GM12878 (cell line): ENCODE results near the gene BAZ1B. TPM values are rescaled to one million over a fixed set of nuclear protein-coding genes. Genes with fewer than 3 reads are reported as not detected.

Experiments used
- ATAC-seq: fragments of 200-7000 bp; cut with Tn5 transposase; 3 replicates; pipeline ENCODE4 v1.9.1; 2020; ENCODE audit warnings: mild to moderate bottlenecking, moderate library complexity
- BruUV-seq: library from RNA; stranded (reverse); fragments of 400-500 nt; replicated peaks from 2 replicates; lab custom pipeline; 2021; lab: Mats Ljungman, UMichigan
- CTCF ChIA-PET: fragments of 300-600 bp; sonication (Branson Sonifier 250); formaldehyde crosslinking; extraction: SDS; loops from one replicate; lab custom pipeline; 2021; ENCODE audit warnings: inconsistent platforms; lab: Yijun Ruan, JAX
- POLR2A ChIA-PET: fragments of 350-600 bp; formaldehyde crosslinking; extraction: SDS; loops from one replicate; lab custom pipeline; 2021; ENCODE audit warnings: inconsistent platforms; lab: Charles Lee
- RAD21 ChIA-PET: fragments of 300-600 bp; sonication (Branson Sonifier 250); formaldehyde crosslinking; loops from one replicate; lab custom pipeline; 2023; ENCODE audit warnings: antibody characterized with exemption; ENCODE audit not compliant: unreplicated experiment; lab: Charles Lee
- SMC1A ChIA-PET: fragments of 300-600 bp; sonication (Branson Sonifier 250); formaldehyde crosslinking; loops from one replicate; lab custom pipeline; 2023; ENCODE audit not compliant: unreplicated experiment, uncharacterized antibody; lab: Charles Lee
- DNase-seq: peaks from one replicate; pipeline ENCODE4 v3.0.0-alpha.2; 2011; ENCODE audit warnings: low read depth, low spot score
- FAIRE-seq: peaks from 3 replicates; lab custom pipeline; 2011; peaks lifted over from hg19 to GRCh38; lab: Jason Lieb, UNC
- H2AFZ ChIP-seq: 2 replicates; pipeline ENCODE4 v1.6.0; 2011; ENCODE audit warnings: low read depth, low read length, control low read depth; ENCODE audit not compliant: control insufficient read depth
- H3K27ac ChIP-seq: 2 replicates; pipeline ENCODE4 v1.5.1; 2011; ENCODE audit warnings: control low read depth; ENCODE audit not compliant: control insufficient read depth, insufficient read depth
- H3K27me3 ChIP-seq, 2 experiments: replicated peaks in 1 of 2; 2 replicates each; pipeline versions ENCODE4 v1.6.0 to v1.6.1; 2011; ENCODE audit warnings: low read length in 1 of 2; ENCODE audit not compliant: control insufficient read depth in 2 of 2, insufficient read depth in 2 of 2
- H3K36me3 ChIP-seq, 2 experiments: 2 replicates each; pipeline ENCODE4 v1.5.1; 2011; ENCODE audit warnings: low read length in 1 of 2; ENCODE audit not compliant: control insufficient read depth in 2 of 2, insufficient read depth in 2 of 2
- H3K4me1 ChIP-seq: 2 replicates; pipeline ENCODE4 v1.6.1; 2011; ENCODE audit warnings: mild to moderate bottlenecking, low read length, moderate library complexity, mixed read lengths; ENCODE audit not compliant: control insufficient read depth, insufficient read depth
- H3K4me2 ChIP-seq: 2 replicates; pipeline ENCODE4 v1.6.0; 2011; ENCODE audit warnings: control low read depth; ENCODE audit not compliant: control insufficient read depth, insufficient read depth
- H3K4me3 ChIP-seq: fragments of 200-600 bp; sonication (generic); 2 replicates; pipeline ENCODE4 v1.5.1; 2016
- H3K79me2 ChIP-seq: 2 replicates; pipeline ENCODE4 v1.6.0; 2011; ENCODE audit warnings: low read length; ENCODE audit not compliant: control insufficient read depth, insufficient read depth
- H3K9ac ChIP-seq: 2 replicates; pipeline ENCODE4 v1.8.0; 2011; ENCODE audit warnings: low read length, control low read depth, mixed read lengths; ENCODE audit not compliant: control insufficient read depth, insufficient read depth
- H3K9me3 ChIP-seq: replicated peaks from 3 replicates; pipeline ENCODE4 v1.5.1; 2011; ENCODE audit warnings: mild to moderate bottlenecking, low read length; ENCODE audit not compliant: control insufficient read depth, insufficient read depth
- H4K20me1 ChIP-seq: 2 replicates; pipeline ENCODE4 v1.6.0; 2011; ENCODE audit not compliant: control insufficient read depth, insufficient read depth
- BACH1 ChIP-seq: fragments of 450-650 bp; IDR thresholded peaks from 2 replicates; pipeline ENCODE4 v1.6.1; 2017; ENCODE audit warnings: mild to moderate bottlenecking, borderline replicate concordance
- BMI1 ChIP-seq: fragments of 450-650 bp; IDR thresholded peaks from 2 replicates; pipeline ENCODE4 v1.6.1; 2016; ENCODE audit warnings: mild to moderate bottlenecking, moderate library complexity, borderline replicate concordance
- BRCA1 ChIP-seq: IDR thresholded peaks from 2 replicates; pipeline ENCODE4 v1.6.1; 2011; ENCODE audit warnings: low read depth, low read length, improper control_type of control experiment
- CHD1 ChIP-seq: IDR thresholded peaks from 2 replicates; pipeline ENCODE4 v1.6.1; 2012; ENCODE audit warnings: low read depth, low read length, improper control_type of control experiment
- EZH2 ChIP-seq: IDR thresholded peaks from 2 replicates; pipeline ENCODE4 v1.6.1; 2012; ENCODE audit warnings: low read depth, mild to moderate bottlenecking, control low read depth, inconsistent platforms, low read length, borderline replicate concordance; ENCODE audit not compliant: control insufficient read depth
- HDAC2 ChIP-seq: fragments of 200-600 bp; sonication (generic); IDR thresholded peaks from 2 replicates; pipeline ENCODE4 v1.6.1; 2017
- NFYA ChIP-seq: IDR thresholded peaks from 2 replicates; pipeline ENCODE4 v1.6.1; 2011; ENCODE audit warnings: low read depth, mild to moderate bottlenecking, low read length, improper control_type of control experiment, borderline replicate concordance
- NFYB ChIP-seq: IDR thresholded peaks from 2 replicates; pipeline ENCODE4 v1.6.1; 2011; ENCODE audit warnings: low read depth, mild to moderate bottlenecking, low read length, improper control_type of control experiment, moderate library complexity; ENCODE audit not compliant: insufficient read depth
- SMAD1 ChIP-seq: fragments of 450-650 bp; IDR thresholded peaks from 2 replicates; pipeline ENCODE4 v1.6.1; 2018; ENCODE audit warnings: mild to moderate bottlenecking, low read depth; ENCODE audit not compliant: partially characterized antibody
- SMAD5 ChIP-seq: IDR thresholded peaks from 2 replicates; pipeline ENCODE4 v1.6.1; 2016; ENCODE audit warnings: antibody characterized with exemption, low read depth
- SMARCA5 ChIP-seq: fragments of 450-650 bp; IDR thresholded peaks from 2 replicates; pipeline ENCODE4 v1.6.1; 2017; ENCODE audit warnings: mild to moderate bottlenecking
- ZNF207 ChIP-seq: fragments of 450-650 bp; IDR thresholded peaks from 2 replicates; pipeline ENCODE4 v1.6.1; 2014; ENCODE audit warnings: antibody characterized with exemption, mild to moderate bottlenecking, borderline replicate concordance
- WGBS: methylation state at CpG from one replicate; pipeline ENCODE4 v1.1.6; 2016; ENCODE audit warnings: low lambda C conversion rate; ENCODE audit not compliant: insufficient replicate concordance, insufficient coverage; ENCODE audit errors: missing lambda C conversion rate; 5-methylcytosine and 5-hydroxymethylcytosine counted together
- in situ Hi-C: fragments of 300-500 bp; cut with MboI; formaldehyde crosslinking; loops from 9 replicates; pipeline ENCODE4 v1.14.3; 2018; ENCODE audit warnings: mixed read lengths
- intact Hi-C: fragments of 100-400 bp; cut with micrococcal nuclease; formaldehyde crosslinking; loops from one replicate; pipeline ENCODE4 v1.14.2; 2022; ENCODE audit not compliant: unreplicated experiment
- polyA plus RNA-seq, 11 experiments: library from polyadenylated mRNA; depleted of rRNA in 4 of 11; unstranded in 6 of 11; stranded (reverse) in 5 of 11; fragments of >200 nt; fragmentation: Nextera tagmentation in 4 of 11; fragmentation: Illumina TruSeq in 1 of 11; extraction: Ambion mirVana in 4 of 11; extraction: Trizol in 1 of 11; gene quantifications; 1 replicate in 1 of 11; 2 replicates in 10 of 11; pipeline versions ENCODE4 v1.2.1 to v1.2.3, GENCODE V29; 2011 to 2016; ENCODE audit warnings: inconsistent platforms in 2 of 11, missing spikeins in 2 of 11, low read depth in 1 of 11
- total RNA-seq, 4 experiments: library from RNA; depleted of rRNA in 3 of 4; stranded (reverse); fragments of >200 nt in 3 of 4; fragmentation: Illumina TruSeq in 1 of 4; extraction: Trizol in 1 of 4; gene quantifications; 2 replicates each; pipeline versions ENCODE4 v1.2.1 to v1.2.3, GENCODE V29; 2013 to 2021
- TF ChIP-seq, protein P1 (sequence below): fragments of 450-650 bp; formaldehyde crosslinking; IDR thresholded peaks from 2 replicates; pipeline ENCODE4 v1.5.0; 2022; ENCODE audit warnings: mild to moderate bottlenecking, missing genetic modification characterization
- TF ChIP-seq, protein P2 (sequence below): fragments of 450-650 bp; IDR thresholded peaks from 2 replicates; pipeline ENCODE4 v1.6.1; 2017; ENCODE audit warnings: mild to moderate bottlenecking, moderate library complexity
- TF ChIP-seq, protein P3 (sequence below): IDR thresholded peaks from 2 replicates; pipeline ENCODE4 v1.6.1; 2012; ENCODE audit warnings: low read depth, low read length, improper control_type of control experiment

Gene BAZ1B
- total and polyA plus RNA-seq, 10 of the 15 experiments (the other 5 are each of a cell fraction or from before 2014, with no cell fraction given): 14.0 to 77.4 (median 36.2) TPM

DNA sequence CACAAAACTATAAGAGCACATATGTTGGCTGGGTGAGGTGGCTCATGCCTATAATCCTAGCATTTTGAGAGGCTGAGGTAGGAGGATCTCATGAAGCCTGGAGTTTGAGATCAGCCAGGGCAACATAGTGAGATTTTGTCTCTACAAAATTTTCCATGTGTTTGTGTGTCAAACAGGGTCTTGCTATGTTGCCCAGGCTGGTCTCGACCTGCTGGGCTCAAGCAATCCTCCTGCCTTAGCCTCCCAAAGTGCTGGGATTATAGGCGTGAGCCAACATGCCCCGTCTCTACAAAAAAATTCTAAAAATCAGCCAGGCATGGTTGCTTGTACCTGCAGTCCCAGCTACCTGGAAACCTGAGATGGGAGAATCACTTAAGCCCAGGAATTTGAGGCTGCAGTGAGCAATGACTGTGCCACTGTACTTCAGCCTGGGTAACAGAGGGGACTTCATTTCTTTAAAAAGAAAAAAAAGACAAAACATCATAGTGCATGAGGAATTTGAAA, 60.3 kb downstream of the BAZ1B start (continued):
- no peak for TF ChIP-seq BMI1
- no peak for TF ChIP-seq CHD1

GRCh38 chr7:73454424-73454823, 67.7 kb downstream of the BAZ1B start:
- ChIA-PET RAD21 (no interaction called here), SMC1A (no interaction called here), CTCF (interaction anchor here (0.7 kb wide), 1 partner anchor 13 kb away, joined by 3 read pairs; no protein-coding TSS in a partner anchor), POLR2A (interaction anchor here (0.5 to 0.8 kb wide), 2 partner anchors 26 to 48 kb away, joined by 3 to 5 read pairs; no protein-coding TSS in a partner anchor)
- no peaks in the 10 kb centered on the region for H3K9me3 ChIP-seq
- no peak for TF ChIP-seq SMARCA5
- TF ChIP-seq EZH2: no peak
- TF ChIP-seq HDAC2: no peak
- TF ChIP-seq, protein P1, sequence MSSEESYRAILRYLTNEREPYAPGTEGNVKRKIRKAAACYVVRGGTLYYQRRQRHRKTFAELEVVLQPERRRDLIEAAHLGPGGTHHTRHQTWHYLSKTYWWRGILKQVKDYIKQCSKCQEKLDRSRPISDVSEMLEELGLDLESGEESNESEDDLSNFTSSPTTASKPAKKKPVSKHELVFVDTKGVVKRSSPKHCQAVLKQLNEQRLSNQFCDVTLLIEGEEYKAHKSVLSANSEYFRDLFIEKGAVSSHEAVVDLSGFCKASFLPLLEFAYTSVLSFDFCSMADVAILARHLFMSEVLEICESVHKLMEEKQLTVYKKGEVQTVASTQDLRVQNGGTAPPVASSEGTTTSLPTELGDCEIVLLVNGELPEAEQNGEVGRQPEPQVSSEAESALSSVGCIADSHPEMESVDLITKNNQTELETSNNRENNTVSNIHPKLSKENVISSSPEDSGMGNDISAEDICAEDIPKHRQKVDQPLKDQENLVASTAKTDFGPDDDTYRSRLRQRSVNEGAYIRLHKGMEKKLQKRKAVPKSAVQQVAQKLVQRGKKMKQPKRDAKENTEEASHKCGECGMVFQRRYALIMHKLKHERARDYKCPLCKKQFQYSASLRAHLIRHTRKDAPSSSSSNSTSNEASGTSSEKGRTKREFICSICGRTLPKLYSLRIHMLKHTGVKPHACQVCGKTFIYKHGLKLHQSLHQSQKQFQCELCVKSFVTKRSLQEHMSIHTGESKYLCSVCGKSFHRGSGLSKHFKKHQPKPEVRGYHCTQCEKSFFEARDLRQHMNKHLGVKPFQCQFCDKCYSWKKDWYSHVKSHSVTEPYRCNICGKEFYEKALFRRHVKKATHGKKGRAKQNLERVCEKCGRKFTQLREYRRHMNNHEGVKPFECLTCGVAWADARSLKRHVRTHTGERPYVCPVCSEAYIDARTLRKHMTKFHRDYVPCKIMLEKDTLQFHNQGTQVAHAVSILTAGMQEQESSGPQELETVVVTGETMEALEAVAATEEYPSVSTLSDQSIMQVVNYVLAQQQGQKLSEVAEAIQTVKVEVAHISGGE (CRISPR knock-in tag): no peak
- no peak for TF ChIP-seq NFYB
- TF ChIP-seq BACH1: no peak
- no peak for TF ChIP-seq ZNF207
- TF ChIP-seq, protein P2, sequence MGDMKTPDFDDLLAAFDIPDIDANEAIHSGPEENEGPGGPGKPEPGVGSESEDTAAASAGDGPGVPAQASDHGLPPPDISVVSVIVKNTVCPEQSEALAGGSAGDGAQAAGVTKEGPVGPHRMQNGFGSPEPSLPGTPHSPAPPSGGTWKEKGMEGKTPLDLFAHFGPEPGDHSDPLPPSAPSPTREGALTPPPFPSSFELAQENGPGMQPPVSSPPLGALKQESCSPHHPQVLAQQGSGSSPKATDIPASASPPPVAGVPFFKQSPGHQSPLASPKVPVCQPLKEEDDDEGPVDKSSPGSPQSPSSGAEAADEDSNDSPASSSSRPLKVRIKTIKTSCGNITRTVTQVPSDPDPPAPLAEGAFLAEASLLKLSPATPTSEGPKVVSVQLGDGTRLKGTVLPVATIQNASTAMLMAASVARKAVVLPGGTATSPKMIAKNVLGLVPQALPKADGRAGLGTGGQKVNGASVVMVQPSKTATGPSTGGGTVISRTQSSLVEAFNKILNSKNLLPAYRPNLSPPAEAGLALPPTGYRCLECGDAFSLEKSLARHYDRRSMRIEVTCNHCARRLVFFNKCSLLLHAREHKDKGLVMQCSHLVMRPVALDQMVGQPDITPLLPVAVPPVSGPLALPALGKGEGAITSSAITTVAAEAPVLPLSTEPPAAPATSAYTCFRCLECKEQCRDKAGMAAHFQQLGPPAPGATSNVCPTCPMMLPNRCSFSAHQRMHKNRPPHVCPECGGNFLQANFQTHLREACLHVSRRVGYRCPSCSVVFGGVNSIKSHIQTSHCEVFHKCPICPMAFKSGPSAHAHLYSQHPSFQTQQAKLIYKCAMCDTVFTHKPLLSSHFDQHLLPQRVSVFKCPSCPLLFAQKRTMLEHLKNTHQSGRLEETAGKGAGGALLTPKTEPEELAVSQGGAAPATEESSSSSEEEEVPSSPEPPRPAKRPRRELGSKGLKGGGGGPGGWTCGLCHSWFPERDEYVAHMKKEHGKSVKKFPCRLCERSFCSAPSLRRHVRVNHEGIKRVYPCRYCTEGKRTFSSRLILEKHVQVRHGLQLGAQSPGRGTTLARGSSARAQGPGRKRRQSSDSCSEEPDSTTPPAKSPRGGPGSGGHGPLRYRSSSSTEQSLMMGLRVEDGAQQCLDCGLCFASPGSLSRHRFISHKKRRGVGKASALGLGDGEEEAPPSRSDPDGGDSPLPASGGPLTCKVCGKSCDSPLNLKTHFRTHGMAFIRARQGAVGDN: no peak
- no peak for TF ChIP-seq NFYA
- no peak for TF ChIP-seq SMAD1
- no peak for TF ChIP-seq SMAD5
- no peak for TF ChIP-seq BRCA1
- TF ChIP-seq, protein P3, sequence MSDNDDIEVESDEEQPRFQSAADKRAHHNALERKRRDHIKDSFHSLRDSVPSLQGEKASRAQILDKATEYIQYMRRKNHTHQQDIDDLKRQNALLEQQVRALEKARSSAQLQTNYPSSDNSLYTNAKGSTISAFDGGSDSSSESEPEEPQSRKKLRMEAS: no peak
- H3K4me2 ChIP-seq: no peak overlapping the region
- no peaks in the 10 kb centered on the region for H4K20me1 ChIP-seq
- no peak overlapping the region for H2AFZ ChIP-seq
- DNase-seq (no peak), ATAC-seq (no peak), FAIRE-seq (no peak)
- in situ Hi-C loops (no loop called here), intact Hi-C loops (no loop called here)
- H3K27me3 ChIP-seq: no peaks in the 10 kb centered on the region
- H3K9ac ChIP-seq: no peak overlapping the region
- H3K4me3 ChIP-seq: no peak overlapping the region
- H3K36me3 ChIP-seq: peaks cover 17 to 37% of the 10 kb centered on the region in 2 experiments
- no TSS peak for BruUV-seq
- no peaks in the 10 kb centered on the region for H3K79me2 ChIP-seq
- 71% methylated on average over 3 of the region's 3 CpGs for WGBS
- no peaks in the 10 kb centered on the region for H3K4me1 ChIP-seq
- no peak overlapping the region for H3K27ac ChIP-seq
